ENCODE data around the gene TP53.
"Not testable (repeated sequence)": the region's sequence is repeated elsewhere in the genome, so short reads cannot be mapped to it uniquely, and the experiment has no call there.

TP53 gene

DNA sequence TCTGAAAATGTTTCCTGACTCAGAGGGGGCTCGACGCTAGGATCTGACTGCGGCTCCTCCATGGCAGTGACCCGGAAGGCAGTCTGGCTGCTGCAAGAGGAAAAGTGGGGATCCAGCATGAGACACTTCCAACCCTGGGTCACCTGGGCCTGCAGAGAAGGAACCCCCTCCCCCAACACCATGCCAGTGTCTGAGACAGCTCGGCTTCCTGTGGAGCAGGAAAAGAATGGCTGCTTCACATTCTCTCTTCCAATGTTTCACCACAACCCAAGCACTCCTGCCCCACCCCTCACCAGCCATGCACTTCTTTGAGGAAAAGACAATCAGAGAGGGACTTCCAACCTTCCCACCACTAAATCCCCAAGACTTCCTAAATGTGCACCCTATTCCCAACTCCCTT, 10.8 kb downstream of the TP53 start:
- in situ Hi-C loops (cut with MboI; ENCODE audit: low sequenced_read_pairs), result no loop called here

DNA sequence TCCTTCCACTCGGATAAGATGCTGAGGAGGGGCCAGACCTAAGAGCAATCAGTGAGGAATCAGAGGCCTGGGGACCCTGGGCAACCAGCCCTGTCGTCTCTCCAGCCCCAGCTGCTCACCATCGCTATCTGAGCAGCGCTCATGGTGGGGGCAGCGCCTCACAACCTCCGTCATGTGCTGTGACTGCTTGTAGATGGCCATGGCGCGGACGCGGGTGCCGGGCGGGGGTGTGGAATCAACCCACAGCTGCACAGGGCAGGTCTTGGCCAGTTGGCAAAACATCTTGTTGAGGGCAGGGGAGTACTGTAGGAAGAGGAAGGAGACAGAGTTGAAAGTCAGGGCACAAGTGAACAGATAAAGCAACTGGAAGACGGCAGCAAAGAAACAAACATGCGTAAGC, 12.4 kb downstream of the TP53 start:
- in situ Hi-C loops (cut with MboI; ENCODE audit: low sequenced_read_pairs), result no loop called here

DNA sequence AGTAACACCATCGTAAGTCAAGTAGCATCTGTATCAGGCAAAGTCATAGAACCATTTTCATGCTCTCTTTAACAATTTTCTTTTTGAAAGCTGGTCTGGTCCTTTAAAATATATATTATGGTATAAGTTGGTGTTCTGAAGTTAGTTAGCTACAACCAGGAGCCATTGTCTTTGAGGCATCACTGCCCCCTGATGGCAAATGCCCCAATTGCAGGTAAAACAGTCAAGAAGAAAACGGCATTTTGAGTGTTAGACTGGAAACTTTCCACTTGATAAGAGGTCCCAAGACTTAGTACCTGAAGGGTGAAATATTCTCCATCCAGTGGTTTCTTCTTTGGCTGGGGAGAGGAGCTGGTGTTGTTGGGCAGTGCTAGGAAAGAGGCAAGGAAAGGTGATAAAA, 14.1 kb downstream of the TP53 start:
- in situ Hi-C loops (cut with MboI; ENCODE audit: low sequenced_read_pairs), result no loop called here

DNA sequence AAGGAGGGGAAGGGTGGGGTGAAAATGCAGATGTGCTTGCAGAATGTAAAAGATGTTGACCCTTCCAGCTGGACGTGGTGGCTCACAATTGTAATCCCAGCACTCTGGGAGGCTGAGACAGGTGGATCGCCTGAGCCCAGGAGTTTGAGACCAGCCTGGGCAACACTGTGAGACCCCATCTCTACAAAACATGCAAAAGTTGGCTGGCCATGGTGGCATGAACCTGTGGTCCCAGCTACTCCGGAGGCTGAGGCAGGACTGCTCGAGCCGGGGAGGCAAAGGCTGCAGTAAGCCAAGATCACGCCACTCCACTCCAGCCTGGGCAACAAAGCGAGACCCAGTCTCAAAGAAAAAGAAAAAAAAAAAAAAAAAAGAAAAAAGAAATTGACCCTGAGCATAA, 18.8 kb downstream of the TP53 start:
- in situ Hi-C loops (cut with MboI; ENCODE audit: low sequenced_read_pairs), result no loop called here

DNA sequence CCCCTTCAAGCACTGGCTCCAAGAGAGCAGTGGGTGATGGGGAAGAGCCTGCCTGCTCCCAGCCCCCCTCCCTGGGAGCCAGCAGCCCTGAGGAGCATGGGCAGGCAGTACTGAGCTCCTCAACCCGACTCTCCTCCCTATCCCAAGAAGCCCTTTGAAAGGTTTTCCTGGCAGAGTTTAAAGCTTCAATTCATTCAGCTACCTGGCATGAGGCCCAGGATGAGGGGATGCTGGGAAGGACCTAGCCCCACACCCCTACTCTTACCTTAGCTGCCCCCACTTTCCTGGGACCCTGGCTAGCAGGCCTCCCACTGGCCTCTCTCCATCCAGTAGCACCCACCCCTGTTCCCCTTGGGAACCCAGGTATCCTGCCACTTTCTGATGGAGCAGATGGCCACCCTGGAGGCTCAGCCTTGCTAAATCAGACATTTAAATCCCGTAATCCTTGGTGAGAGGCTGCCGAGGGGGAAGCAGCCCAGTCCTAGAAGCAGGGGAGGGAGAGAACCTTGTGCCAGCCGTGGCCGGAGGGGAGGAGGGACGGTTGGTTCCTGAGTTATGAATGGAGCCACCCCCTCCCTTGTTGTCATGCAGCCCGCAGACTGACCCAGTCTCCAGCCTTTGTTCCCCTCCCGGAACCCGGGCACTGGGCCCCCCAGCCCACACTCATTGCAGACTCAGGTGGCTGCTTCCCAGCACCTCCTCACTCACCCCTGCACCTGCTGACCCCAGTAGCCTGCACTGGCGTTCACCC, 19.5 kb downstream of the TP53 start:
- in situ Hi-C loops (cut with MboI; ENCODE audit: low sequenced_read_pairs), result no loop called here

DNA sequence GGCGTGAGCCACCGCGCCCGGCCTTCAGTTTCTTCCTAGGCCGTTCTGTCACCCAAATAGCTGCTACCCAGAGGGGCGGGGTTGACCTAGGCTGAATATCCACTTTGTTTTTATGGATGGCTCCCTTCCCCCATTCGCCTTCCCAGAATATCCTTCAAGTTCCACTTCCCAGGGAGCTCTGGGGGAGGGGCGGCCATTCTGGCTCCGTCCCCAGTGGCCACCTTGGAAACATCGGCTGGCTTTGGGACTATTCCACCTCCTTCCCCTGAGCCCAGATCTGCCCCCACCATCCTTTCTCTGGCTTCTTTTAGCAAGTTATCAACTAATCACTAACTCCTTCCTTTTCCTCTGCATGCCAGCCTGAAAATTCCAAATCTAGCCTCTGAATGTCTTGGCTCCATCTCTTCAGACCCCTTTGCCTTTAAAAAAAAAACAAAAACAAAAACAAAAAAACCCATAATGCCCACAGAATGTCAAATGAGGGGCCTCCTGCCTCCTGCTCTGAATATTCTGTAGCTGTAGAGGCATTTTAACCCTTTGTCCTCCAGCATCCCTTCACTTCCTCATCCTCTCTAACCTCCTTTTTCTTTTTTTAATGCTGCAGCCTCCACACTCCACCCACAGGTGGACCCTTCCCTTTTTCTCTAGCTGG, 30.2 kb downstream of the TP53 start:
- in situ Hi-C loops (cut with MboI; ENCODE audit: low sequenced_read_pairs), result no loop called here

DNA sequence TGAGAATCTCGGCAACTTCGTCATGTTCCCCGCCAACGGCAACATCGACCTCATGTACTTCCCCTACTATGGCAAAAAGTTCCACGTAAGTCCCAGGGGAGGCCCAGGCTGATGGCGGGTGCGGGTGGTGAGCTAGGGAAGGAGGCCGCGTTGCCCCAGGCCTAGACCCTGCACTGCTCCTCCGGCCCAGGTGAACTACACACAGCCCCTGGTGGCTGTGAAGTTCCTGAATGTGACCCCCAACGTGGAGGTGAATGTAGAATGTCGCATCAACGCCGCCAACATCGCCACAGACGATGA, 31.8 kb downstream of the TP53 start:
- in situ Hi-C loops (cut with MboI; ENCODE audit: low sequenced_read_pairs), result no loop called here

DNA sequence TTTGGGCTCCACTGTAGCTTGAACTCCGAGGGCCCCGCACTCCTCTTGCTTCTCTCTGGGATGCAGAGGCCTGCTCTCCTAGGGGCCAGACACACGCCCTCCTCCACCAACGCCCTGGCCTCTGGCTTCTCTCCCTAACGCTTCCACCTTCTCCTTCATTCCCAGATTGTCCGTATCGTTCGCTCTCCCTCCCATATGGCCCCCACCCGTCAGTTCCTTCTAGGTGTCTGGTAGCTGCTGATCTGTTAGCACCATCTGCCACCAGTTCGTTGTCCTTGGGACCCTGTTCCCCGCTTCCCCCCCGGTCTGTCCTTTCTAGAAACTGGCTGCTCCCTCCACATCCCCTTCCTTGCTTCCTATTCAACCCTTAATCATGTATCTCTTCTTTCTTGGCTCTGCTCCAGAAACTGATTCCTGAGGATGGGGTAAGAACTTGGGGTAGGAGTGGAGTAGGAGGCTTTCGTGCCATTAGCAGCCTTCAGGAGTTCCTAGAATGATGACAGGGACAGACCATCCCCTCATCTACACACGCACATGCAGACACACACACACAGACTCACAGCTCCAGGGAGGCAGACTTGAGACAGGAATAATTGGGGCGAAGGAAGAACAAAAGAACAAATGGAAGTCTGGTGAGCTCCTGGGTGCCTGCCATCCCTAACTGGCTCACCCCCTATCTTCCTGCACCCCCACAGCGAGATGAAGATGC, 32.3 kb downstream of the TP53 start:
- in situ Hi-C loops (cut with MboI; ENCODE audit: low sequenced_read_pairs), result no loop called here

DNA sequence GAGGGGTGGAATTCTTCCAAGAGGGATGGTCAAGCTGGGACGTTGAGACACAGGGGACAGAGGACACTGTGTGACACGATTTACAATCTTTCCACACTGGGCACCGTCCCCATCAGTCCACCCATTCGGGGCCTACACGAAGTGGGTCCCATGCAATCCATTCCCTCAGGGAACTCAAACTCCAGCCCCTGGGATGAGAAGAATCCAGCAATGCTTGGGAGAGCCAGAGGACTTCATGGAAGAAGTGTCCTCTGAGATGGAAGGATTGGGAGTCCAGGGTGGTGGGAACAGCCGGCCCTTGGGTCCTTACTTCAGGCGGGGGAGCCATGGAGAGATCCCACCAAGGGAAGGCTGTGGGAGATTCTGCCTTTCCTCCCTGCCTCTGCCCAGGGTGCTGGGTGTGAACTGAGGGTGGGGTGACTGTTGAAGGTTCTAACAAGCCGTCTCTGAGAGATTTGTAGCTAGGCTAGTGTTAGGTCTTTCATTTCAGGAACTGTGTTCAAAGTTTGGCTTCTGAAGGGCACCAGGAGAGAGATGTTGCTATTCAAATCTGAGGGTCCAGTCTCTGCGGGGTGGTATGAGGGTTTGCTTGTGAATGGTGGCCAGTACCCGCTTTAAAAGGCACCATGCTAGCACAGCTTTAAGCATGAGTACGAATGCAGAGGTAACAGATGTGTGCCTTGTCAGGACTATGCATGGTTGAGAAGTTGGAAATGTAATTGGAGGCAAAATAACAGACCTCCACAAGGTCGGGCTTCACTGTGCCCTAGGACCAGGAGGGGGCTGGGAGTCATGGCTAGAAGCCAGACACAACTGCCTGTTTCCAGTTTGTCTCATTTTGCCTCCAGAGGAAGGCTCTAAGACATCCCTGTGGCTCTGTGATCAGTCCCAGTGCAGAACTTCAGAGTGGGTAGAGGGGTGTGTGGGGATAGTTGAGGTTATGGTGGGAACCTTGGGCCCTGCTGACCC, 34.6 kb downstream of the TP53 start:
- in situ Hi-C loops (cut with MboI; ENCODE audit: low sequenced_read_pairs), result no loop called here

DNA sequence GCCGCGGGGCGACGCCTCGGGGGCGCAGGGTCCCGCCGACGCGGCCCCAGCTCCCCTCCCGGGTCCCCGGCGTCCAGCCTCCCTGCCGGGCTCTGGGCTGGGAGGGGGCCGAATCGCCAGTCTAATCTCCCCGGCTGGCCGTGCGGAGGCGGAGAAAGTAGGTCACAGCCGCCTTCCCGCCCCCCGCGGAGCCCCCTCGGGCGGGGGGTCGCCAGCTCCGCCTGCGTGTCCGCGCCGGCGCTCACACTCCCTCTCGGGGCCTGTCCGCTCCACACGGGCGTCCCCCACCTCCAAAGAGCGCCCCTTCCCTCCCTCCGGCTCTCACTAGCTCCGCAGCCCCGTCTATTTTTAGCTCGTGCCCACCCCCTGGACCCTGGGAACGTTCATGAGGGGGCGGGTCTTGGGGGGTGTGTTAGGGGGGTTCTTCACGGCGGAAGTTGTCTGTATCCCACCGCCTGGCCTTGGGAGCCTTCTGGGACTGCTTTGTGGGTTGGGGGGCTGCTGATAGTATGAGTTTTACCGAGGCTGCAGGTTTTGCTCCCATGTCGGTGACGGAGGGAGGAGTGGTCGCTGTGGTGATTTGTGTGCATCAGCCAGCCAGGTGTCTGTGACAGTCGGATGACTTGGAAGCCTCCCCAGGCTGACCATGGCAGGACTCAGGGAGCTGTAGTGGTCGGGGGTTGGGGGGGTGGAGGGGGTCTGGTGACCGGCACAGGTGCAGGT, 35.5 kb downstream of the TP53 start:
- in situ Hi-C loops (cut with MboI; ENCODE audit: low sequenced_read_pairs), result no loop called here

DNA sequence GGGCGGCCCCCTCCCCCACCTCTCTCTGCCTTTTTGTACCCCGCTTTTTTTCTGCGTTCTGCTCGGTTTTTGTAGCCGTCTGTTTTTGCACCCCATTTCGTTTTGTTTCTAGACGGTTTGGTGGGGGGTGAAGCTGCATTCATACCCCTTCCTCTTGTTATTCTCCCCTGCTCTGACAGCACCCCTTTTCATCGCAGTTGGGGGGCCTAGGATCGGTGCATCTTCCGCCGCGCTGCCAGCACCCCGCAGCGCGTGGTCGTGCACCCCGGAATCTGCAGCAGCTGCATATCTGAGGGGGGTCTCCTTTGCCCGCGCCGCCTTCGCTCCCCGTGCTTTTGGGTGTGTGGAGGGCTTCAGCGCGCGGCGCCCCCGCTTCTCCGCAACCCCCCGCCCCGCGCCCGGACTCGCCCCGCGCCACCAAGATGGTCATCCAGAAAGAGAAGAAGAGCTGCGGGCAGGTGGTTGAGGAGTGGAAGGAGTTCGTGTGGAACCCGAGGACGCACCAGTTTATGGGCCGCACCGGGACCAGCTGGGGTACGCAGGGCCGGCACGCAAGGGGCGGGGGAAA, 36.1 kb downstream of the TP53 start:
- in situ Hi-C loops (cut with MboI; ENCODE audit: low sequenced_read_pairs), result no loop called here

DNA sequence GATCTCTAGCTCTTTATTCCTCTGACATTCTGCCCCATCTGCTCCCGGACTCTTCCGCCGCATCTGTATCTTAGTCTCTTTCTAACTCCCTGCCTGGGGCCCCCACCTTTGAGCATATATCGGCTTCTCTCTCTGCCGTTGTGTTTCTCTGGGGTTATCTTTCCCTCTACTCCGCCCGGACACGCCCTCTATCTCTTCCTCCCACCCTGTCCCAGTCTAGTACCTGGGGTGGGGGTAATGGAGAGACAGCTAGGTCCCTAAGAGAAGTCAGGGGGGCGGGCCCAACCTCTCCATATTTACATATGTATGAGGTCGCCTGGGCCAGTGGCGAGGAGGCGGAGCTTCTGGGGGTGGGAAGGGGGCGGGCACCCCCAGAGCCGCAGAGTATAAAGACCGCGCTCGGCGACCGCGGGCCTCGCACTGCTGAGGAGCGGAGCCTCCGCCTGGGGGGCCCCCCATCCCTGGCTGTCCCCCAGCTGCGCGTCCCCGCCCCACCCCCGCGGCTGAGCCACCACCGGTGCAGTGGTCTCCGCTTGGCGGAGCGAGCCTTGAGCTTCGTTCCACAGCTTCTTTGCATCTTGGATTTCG, 36.7 kb downstream of the TP53 start, which contains the start of gene ATP1B2:
Gene ATP1B2 (plus strand): TSS at position 418 of the 588 bp plus-strand sequence. CDS start 593 bp downstream, outside the sequence.
- in situ Hi-C loops (cut with MboI; ENCODE audit: low sequenced_read_pairs), result no loop called here

DNA sequence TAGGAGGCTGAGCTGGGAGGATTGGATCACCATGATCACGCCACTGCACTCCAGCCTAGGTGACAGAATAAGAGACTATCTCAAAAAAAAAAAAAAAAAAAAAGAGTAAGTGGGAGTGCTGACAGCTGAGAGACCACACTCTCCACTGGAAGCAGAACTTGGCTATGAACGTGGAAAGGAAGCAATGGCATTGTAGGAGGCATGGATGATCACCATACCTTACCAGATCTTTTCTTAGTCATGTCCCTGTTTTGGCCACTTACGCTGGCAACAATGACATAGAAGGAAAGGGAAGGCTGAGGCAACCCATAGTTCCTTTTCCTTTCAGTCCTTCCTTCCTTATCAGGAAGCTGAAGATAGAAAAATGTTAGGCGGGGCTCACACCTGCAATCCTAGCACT, 40.3 kb downstream of the TP53 start:
- in situ Hi-C loops (cut with MboI; ENCODE audit: low sequenced_read_pairs), result no loop called here

DNA sequence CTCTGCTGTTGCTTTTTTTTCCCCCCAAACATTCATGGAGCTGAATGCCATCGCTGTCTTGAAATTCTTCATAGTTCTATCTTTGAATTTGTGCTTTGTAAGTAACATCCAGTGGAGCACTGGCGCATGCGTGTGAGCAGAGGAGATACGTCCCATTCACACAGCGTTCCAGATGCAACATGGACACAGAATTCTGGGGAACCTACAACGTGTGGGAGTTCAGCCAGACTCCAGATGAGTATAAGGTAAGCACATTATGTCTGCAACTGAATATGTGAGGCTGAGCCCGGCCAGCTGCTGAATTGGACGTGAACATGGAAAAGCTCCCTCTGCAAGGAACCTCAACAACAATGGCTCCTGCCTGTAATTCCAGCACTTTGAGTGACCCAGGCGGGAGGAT, 40.8 kb downstream of the TP53 start:
- in situ Hi-C loops (cut with MboI; ENCODE audit: low sequenced_read_pairs), result no loop called here

DNA sequence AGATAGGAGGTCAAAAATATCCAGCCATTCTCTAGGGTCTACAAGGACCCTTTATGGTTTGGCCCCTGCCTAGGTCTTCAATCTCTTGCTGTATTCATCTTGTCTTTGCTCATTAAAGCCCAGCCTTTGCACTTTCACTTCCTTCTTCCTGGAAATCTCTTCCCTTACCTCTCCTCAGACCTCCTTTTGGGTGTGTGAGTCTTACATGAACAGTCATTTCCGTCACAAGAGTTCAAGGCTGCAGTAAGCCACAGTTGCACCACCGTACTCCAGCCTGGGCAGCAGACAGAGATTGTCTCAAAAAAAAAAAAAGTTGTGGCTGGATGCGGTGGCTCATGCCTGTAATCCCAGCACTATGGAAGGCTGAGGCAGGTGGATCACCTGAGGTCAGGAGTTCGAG, 42.5 kb downstream of the TP53 start:
- in situ Hi-C loops (cut with MboI; ENCODE audit: low sequenced_read_pairs), result no loop called here

DNA sequence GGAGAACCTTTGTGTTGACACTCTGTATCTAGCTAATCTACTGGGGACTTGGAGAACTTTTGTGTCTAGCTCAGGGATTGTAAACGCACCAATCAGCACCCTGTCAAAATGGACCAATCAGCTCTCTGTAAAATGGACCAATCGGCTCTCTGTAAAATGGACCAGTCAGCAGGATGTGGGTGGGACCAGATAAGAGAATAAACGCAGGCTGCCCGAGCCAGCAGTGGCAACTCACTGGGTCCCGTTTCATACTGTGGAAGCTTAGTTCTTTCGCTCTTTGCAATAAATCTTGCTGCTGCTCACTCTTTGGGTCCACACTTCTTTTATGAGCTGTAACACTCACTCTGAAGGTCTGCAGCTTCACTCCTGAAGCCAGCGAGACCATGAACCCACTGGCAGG, 45.7 kb downstream of the TP53 start:
- in situ Hi-C loops (cut with MboI; ENCODE audit: low sequenced_read_pairs), result not testable (repeated sequence)

DNA sequence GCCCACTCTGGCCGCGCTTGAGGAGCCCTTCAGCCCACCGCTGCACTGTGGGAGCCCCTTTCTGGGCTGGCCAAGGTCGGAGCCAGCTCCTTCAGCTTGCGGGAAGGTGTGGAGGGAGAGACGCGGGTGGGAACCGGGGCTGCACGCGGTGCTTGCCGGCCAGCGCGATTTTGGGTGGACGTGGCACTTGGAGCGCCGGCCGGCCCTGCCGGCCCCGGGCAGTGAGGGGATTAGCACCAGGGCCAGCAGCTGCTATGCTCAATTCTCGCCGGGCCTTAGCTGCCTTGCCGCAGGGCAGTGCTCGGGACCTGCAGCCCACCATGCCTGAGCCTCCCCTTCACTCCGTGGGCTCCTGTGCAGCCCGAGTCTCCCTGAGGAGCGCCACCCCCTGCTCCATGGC, 46.5 kb downstream of the TP53 start:
- in situ Hi-C loops (cut with MboI; ENCODE audit: low sequenced_read_pairs), result no loop called here

DNA sequence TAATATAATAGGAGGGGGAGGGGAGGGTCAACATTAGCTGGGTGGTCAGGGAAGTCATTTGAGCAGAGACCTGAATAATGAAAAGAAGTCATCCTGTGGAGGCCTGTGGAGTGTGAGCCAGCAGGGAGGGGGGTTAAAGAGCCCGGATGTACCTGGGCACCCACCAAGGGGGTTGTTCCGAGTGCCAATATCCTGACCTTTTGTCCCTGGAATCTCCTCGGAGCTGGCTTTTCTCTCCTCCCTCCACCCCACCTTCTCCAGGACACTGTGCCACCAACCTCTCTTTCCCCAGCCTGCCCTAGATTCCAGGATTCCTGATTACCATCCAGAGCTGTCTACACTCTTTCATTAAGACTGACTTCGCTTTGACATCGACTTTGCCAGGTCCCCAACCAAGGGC, 51.1 kb downstream of the TP53 start:
- in situ Hi-C loops (cut with MboI; ENCODE audit: low sequenced_read_pairs), result no loop called here

DNA sequence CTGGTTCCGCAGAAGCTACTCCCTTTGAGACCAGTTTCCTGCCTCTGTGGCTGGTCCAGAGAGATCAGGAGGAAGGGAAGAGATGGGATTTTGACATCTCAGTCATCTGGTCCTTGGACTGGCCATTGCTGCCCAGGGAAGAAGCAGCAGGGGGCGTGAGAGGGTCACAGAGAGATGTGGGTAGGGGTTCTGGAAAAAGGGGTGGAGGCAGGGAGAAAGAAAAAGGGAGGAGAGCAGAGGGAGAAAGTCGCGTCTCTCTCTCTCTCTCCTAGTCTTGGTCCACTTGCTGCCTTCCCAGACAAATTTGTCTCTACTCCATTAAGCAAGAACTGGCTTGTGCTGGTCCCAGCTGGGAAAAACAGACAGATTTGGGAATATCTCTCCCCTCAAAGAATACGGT, 52.9 kb downstream of the TP53 start:
- in situ Hi-C loops (cut with MboI; ENCODE audit: low sequenced_read_pairs), result no loop called here

DNA sequence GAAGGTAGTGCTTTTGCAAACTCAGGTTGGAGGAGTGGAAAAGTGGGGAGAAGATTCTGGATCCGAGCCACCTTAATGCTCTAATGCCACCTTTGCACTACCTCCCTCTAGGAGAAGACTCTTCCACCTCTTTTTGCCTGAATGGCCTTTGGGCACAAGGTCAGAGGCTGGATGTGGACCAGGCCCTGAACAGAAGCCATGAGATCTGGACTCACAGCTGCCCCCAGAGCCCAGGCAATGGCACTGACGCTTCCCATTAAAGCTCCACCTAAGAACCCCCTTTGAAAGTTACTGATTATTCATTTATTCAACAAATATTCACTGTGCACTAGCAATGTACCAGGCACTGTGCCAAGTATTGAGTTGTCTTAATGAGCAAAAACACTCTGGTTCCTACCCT, 54.2 kb downstream of the TP53 start:
- in situ Hi-C loops (cut with MboI; ENCODE audit: low sequenced_read_pairs), result no loop called here
